Activated T-cell treated with anti-CD3 and anti-CD28 coated beads for 4 hours (primary cell): ENCODE results near the gene RNF126.
"Not testable (repeated sequence)": the region's sequence is repeated elsewhere in the genome, so short reads cannot be mapped to it uniquely, and the experiment has no call there.

Experiments used
- DNase-seq: peaks from one replicate; pipeline ENCODE4 v3.0.0-alpha.2; 2020

Gene RNF126

DNA sequence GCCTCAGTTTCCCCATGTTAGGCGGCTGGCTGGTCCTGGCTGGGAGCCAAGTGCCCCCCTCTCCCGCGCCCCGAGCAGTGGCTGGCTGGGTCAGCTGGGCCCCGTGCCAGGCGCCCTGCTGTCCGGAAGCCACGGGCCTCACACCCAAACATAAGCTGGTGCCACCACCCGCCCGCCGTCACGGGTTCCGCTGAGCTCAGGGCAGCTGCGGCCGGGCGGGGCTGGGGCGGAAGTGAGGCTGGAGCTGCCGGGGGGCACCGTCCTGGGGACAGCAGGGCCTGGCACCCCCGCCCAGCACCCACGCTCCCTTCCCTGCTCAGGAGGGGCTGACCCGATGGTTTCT, 54.0 kb downstream of the RNF126 start:
- DNase-seq = no peak

DNA sequence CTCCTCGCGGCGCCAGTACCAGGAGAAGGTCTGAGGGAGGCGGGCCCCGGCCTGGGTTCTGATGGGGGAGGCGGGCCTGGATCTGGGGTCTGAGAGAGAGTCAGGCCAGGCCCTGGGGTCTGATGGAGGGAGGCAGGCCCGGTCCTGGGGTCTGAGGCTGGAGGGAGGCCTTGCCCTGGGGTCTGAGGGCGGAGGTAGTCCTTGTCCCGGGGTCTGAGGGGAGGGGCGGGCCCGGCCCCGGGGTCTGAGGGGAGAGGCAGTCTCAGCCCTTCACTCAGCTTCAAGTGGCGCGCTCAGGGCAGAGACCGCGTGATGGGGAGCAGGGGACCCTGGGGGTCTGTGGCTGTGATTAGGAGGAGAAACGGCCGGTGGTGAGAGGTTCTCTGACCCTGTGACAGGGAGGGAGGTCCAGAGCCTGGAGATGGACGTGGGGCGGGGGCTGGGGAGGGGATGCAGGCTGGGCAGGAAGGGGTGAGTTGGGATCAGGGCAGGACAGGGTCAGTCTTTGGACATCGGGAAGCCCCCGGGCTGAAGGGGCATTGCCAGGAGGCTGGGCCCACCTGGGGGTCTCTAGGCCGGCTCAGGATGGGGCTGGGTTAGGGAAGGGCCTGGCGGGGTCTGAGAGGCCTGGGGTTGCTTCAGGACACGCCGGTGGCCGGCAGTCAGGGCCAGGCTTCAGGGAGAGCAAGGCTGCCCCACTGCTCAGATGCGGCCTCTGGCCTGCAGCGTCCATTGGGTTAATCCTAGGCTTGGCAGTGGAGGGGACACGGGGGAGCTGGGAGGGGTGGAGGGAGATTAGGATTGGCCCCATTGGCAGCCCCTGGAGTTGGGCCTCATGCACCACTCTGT, 54.6 kb downstream of the RNF126 start:
- DNase-seq = no peak

DNA sequence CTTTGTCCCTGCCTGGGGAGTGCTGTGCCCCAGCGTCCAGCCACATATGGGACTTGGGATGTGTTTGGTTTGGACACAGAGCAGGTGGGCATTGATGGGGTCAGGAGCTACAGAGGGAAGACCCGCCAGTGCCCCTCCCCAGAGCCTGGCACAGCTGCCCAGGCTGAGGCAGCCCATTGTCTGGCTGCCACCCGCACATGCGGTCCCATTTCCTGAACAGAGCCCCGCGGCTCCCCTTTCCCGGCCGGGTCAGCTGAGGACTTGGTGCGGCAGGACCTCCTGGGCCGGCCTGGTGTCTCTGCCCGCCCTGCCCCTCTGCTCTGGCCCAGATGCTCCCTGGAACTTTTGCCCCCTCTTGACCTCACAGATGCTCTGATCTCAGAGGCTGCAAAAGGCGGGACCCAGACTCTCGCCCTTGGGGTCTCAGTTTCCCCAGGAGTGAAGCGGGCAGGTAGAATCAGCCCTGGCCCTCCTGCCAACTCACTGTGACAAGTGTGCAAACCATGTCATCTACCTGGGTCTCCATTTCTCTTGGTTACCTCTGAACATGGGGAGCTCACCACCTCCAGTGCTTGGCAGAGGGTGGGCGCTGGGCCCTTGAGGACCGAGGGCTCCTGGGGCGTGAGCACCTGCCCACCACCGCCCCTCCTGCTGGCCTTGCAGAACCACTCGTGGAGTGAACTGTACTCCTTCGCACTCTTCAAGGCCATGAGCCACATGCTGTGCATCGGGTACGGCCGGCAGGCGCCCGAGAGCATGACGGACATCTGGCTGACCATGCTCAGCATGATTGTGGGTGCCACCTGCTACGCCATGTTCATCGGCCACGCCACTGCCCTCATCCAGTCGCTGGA, 55.5 kb downstream of the RNF126 start:
- no peak for DNase-seq

DNA sequence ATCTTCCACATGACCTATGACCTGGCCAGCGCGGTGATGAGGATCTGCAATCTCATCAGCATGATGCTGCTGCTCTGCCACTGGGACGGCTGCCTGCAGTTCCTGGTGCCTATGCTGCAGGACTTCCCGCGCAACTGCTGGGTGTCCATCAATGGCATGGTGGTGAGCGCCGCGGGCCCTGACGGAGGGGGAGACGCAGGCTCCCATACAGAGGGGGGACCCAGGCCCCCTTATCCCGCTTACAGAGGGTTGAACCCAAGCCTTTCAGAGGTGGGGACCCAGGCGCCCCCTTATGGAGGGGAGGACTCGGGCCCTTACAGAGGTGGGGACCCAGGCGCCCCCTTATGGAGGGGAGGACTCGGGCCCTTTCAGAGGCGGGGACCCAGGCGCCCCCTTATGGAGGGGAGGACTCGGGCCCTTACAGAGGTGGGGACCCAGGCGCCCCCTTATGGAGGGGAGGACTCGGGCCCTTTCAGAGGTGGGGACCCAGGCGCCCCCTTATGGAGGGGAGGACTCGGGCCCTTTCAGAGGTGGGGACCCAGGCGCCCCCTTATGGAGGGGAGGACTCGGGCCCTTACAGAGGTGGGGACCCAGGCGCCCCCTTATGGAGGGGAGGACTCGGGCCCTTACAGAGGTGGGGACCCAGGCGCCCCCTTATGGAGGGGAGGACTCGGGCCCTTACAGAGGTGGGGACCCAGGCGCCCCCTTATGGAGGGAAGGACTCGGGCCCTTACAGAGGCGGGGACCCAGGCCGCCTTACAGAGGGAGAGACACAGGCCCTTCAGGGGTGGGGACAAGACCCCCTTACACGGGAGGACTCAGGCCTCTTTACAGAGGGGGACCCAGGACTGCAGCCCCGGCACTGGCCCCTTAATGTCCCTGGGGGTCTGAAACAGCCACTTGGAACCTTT, 57.7 kb downstream of the RNF126 start:
- DNase-seq = not testable (repeated sequence)

DNA sequence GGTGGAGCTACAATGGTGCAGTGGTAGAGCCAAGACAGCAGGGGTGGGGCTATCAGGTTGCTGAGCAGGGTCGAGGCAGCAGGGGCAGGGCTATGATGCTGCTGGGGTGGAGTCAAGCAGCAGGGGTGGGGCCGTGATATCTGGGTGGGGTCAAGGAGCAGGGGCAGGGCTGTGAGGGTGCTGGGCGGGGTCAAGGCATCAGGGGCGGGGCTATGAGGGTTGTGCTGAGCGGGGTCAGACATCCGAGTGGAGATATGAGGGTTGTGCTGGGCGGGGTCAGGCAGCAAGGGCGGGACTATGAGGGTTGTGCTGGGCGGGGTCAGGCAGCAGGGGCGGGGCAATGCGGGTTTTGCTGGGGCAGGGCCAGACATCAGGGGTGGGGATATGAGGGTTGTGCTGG, 58.7 kb downstream of the RNF126 start:
- no peak for DNase-seq

DNA sequence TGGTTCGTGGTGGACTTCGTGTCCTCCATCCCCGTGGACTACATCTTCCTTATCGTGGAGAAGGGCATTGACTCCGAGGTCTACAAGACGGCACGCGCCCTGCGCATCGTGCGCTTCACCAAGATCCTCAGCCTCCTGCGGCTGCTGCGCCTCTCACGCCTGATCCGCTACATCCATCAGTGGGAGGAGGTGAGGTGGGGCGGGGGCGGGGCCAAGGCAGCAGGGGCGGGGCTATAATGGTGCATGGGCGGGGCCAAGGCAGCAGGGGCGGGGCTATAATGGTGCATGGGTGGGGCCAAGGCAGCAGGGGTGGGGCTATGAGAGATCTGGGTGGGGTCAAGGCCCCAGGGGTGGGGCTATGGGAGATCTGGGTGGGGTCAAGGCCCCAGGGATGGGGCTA, 59.2 kb downstream of the RNF126 start:
- DNase-seq = not testable (repeated sequence)

DNA sequence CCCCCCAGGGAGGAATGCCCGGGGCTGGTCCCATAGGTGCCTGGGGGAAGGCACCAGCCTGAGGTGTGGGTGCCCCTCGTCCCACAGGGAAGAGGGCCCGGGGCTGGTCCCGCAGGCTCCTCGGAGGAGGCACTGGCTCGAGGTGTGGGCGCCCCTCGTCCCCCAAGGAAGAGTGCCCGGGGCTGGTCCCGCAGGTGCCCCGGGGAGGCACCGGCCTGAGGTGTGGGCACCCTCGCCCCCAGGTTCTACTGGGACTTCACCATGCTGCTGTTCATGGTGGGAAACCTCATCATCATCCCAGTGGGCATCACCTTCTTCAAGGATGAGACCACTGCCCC, 59.7 kb downstream of the RNF126 start:
- not testable (repeated sequence) for DNase-seq

DNA sequence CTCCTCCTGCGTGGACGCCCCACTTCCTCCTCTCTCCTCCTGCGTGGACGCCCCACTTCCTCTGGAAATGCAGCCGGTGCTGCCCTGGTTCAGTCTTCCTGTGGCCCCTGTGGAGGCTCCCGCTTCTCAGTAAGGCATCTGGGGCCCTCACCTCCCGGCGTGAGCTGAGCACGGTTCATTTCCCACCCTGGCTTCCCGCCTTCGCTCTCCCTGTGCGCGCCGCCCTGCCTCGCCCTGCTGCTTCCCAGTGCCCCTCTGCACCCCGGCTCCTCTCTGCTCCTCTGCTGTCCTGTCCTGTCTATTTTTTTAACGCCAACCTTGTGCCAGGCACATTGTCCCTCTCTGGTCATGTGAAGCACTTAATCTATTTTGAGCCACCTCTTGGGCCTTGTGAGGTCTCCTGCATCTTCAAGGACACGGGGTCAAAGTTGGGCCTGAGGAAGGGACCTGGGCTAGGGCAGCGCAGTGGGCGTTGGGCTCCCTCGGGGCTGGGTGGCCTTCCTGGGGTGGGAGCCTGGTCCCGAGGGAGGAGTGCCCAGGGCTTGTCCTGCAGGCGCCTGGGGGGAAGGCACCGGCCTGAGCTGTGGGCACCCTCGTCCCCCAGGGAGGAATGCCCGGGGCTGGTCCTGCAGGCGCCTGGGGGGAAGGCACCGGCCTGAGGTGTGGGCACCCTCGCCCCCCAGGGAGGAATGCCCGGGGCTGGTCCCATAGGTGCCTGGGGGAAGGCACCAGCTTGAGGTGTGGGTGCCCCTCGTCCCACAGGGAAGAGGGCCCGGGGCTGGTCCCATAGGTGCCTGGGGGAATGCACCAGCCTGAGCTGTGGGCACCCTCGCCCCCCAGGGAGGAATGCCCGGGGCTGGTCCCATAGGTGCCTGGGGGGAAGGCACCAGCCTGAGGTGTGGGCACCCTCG, 60.4 kb downstream of the RNF126 start:
- no peak for DNase-seq

DNA sequence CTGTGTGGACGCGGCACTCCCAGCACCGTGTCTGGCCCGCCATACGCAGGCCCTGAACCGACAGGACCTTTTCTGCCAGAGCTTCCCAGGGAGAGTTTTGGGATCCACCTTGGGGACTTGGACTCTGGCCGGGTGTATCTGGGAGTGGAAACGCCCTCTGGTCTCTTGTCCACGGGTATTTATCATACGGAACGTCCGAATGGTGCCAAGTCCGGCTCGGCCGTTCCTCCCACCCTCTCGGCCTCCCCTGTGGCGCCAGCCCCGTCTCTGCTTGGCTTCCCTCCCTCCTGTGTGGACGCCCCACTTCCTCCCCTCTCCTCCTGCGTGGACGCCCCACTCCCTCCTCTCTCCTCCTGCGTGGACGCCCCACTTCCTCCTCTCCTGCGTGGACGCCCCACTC, 61.2 kb downstream of the RNF126 start:
- DNase-seq = no peak

DNA sequence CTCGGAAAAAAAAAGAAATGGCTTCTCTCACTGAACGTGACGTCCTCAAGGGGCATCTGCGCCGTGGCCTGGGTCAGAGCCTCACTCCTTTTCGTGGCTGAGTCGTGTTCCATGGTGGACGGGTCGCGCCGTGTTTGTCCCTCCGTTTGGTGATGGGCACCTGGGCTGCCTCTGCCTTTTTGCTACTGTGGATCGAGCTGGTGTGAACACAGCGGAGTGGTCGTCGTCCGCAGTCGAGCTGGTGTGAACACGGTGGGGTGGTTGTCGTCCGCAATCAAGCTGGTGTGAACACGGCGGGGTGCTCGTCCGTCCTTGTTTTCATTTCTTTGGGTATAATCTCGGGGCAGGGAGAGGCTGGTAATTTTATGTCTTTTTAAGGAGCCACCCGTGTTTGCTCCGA, 61.7 kb downstream of the RNF126 start:
- DNase-seq = no peak
